Caco-2 (cell line): ENCODE results near the gene ZNF823. TPM values are rescaled to one million over a fixed set of nuclear protein-coding genes. Genes with fewer than 3 reads are reported as not detected.

Experiments used
- BruUV-seq: library from RNA; stranded (reverse); fragments of 400-500 nt; replicated peaks from 2 replicates; lab custom pipeline; 2021; lab: Mats Ljungman, UMichigan
- CTCF ChIA-PET: fragments of 300-600 bp; sonication (Branson Sonifier 250); formaldehyde crosslinking; loops from one replicate; lab custom pipeline; 2022; ENCODE audit warnings: antibody characterized with exemption; lab: Charles Lee
- POLR2A ChIA-PET: fragments of 300-600 bp; sonication (Branson Sonifier 250); formaldehyde crosslinking; loops from one replicate; lab custom pipeline; 2022; ENCODE audit warnings: antibody characterized with exemption; lab: Charles Lee
- DNase-seq, 2 experiments: peaks; one replicate each; pipeline versions ENCODE4 v3.0.0 to v3.0.0-alpha.2; 2020 to 2022
- H3K27me3 ChIP-seq: replicated peaks from 2 replicates; pipeline ENCODE4 v1.6.0; 2011; ENCODE audit warnings: low read length; ENCODE audit not compliant: control insufficient read depth, insufficient read depth
- H3K36me3 ChIP-seq: 2 replicates; pipeline ENCODE4 v1.5.1; 2011; ENCODE audit warnings: low read length; ENCODE audit not compliant: control insufficient read depth, insufficient read depth
- H3K4me1 ChIP-seq: fragments of 250-450 bp; sonication (Bioruptor Pico); 2 replicates; pipeline ENCODE4 v1.5.1; 2020; ENCODE audit warnings: mild to moderate bottlenecking
- H3K4me3 ChIP-seq: 2 replicates; pipeline ENCODE4 v1.5.1; 2011; ENCODE audit warnings: low read depth, mild to moderate bottlenecking, control low read depth, low read length
- H3K9me3 ChIP-seq: fragments of 250-450 bp; sonication (Bioruptor Pico); 2 replicates; pipeline ENCODE4 v1.5.1; 2020; ENCODE audit warnings: mild to moderate bottlenecking, moderate library complexity
- H3K27ac Mint-ChIP-seq: one replicate; pipeline ENCODE4 v1.8.0; 2022; ENCODE audit warnings: mixed read lengths; ENCODE audit not compliant: unreplicated experiment
- H3K27me3 Mint-ChIP-seq: one replicate; pipeline ENCODE4 v1.8.0; 2022; ENCODE audit warnings: mixed read lengths; ENCODE audit not compliant: insufficient read depth, unreplicated experiment
- H3K36me3 Mint-ChIP-seq: one replicate; pipeline ENCODE4 v1.8.0; 2022; ENCODE audit warnings: mild to moderate bottlenecking, mixed read lengths; ENCODE audit not compliant: insufficient read depth, unreplicated experiment
- H3K4me1 Mint-ChIP-seq: one replicate; pipeline ENCODE4 v1.8.0; 2022; ENCODE audit warnings: low read depth, mixed read lengths; ENCODE audit not compliant: unreplicated experiment
- H3K4me3 Mint-ChIP-seq: one replicate; pipeline ENCODE4 v1.8.0; 2022; ENCODE audit warnings: mild to moderate bottlenecking, moderate library complexity, mixed read lengths; ENCODE audit not compliant: unreplicated experiment
- H3K9me3 Mint-ChIP-seq: one replicate; pipeline ENCODE4 v1.8.0; 2022; ENCODE audit warnings: mixed read lengths; ENCODE audit not compliant: unreplicated experiment
- CTCF ChIP-seq, 2 experiments: fragments of 200-600 bp in 1 of 2; IDR thresholded peaks; 1 replicate in 1 of 2; 2 replicates in 1 of 2; pipeline versions ENCODE4 v1.5.1 to v1.8.0; 2011 to 2022; ENCODE audit warnings: antibody characterized with exemption in 1 of 2, control low read depth in 1 of 2, inconsistent platforms in 1 of 2, low read depth in 1 of 2, low read length in 1 of 2, mild to moderate bottlenecking in 1 of 2, moderate library complexity in 1 of 2; ENCODE audit not compliant: insufficient read depth in 1 of 2, severe bottlenecking in 1 of 2, unreplicated experiment in 1 of 2
- intact Hi-C: fragments of 100-400 bp; cut with micrococcal nuclease; formaldehyde crosslinking; loops from one replicate; pipeline ENCODE4 v1.10.0; 2022; ENCODE audit not compliant: unreplicated experiment
- total RNA-seq: library from RNA; stranded (reverse); gene quantifications from 2 replicates; pipeline ENCODE4 v1.2.3, GENCODE V29; 2022

ZNF823 gene
- total RNA-seq, 1 experiment from 2014 or later, result 12.1 TPM

DNA sequence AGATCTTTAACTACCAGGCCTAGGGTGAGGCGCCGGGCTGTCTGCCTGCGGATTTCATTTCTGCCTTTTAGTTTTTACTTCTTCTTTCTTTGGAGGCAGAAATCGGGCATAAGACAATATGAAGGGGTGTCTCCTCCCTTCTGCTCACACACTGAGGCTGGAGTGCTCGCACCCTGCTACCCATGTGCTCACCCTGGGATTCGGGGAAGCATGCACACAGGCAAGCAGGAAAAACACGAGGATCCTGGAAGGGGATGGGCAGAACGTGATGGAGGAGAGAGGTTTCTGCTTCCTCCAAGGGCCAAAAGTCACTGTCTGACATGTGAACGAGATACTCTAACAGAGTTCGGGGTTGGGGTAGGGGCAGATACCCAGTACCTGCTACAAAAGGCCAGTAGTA lies 28.4 kb downstream of the ZNF823 start:
- Mint-ChIP-seq H3K27me3 (no peaks in the 10 kb centered on the region), H3K9me3 (peaks cover 9% of the 10 kb centered on the region), H3K4me1 (no peaks in the 10 kb centered on the region), H3K4me3 (no peak overlapping the region), H3K36me3 (no peaks in the 10 kb centered on the region), H3K27ac (no peak overlapping the region)
- Histone ChIP-seq H3K36me3 (no peaks in the 10 kb centered on the region), H3K4me1 (no peaks in the 10 kb centered on the region), H3K27me3 (no peaks in the 10 kb centered on the region), H3K9me3 (no peaks in the 10 kb centered on the region), H3K4me3 (no peak overlapping the region)
- no peak for TF ChIP-seq CTCF (IDR thresholded peaks at IDR 0.05; ENCODE audit: insufficient read depth in 1 of 2, low read depth in 1 of 2, low read length in 1 of 2, severe bottlenecking in 1 of 2, unreplicated experiment in 1 of 2)
- no peak for DNase-seq
- no TSS peak for BruUV-seq
- intact Hi-C loops, result no loop called here
- ChIA-PET POLR2A (no interaction called here), CTCF (no interaction called here)

- H3K9me3 ChIP-seq, result no peaks in the 10 kb centered on the region
- TF ChIP-seq CTCF (IDR thresholded peaks at IDR 0.05; ENCODE audit: insufficient read depth in 1 of 2, low read depth in 1 of 2, low read length in 1 of 2, severe bottlenecking in 1 of 2, unreplicated experiment in 1 of 2), result no peak
- CTCF ChIA-PET, result interaction anchor here (1.0 kb wide), 1 partner anchor 8 kb away, joined by 4 read pairs; no protein-coding TSS in a partner anchor
- no peak for DNase-seq
- POLR2A ChIA-PET, result no interaction called here
- Mint-ChIP-seq H3K36me3 (no peaks in the 10 kb centered on the region), H3K4me3 (no peak overlapping the region), H3K27me3 (no peaks in the 10 kb centered on the region), H3K4me1 (no peaks in the 10 kb centered on the region), H3K9me3 (peaks cover 9% of the 10 kb centered on the region), H3K27ac (no peak overlapping the region)
- H3K36me3 ChIP-seq, result no peaks in the 10 kb centered on the region
- no peaks in the 10 kb centered on the region for H3K27me3 ChIP-seq
- H3K4me1 ChIP-seq, result no peaks in the 10 kb centered on the region
- no TSS peak for BruUV-seq
- no peak overlapping the region for H3K4me3 ChIP-seq
- intact Hi-C loops, result no loop called here
Observed at GRCh38 chr19:11708457-11708856, 30.3 kb downstream of the ZNF823 start.

DNA sequence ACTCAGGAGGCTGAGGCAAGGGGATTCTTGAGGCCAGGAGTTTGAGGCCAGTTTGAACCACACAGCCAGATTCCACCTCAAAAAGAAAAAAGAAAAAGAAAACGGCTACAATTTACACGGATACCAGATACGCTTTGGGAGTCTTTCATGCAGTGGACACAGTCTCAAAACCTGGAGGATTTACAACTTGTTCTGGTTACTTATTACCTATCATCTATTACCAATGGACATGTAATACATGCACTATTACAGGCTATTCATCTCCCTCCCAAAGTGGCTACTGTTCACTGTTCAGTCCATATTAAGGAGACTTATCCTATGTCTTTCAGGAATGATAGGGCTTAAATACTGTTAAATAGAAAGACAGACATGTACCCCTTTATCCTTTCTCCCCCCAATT lies 33.3 kb downstream of the ZNF823 start:
- H3K4me3 ChIP-seq, result no peak overlapping the region
- ChIA-PET CTCF (no interaction called here), POLR2A (no interaction called here)
- no peaks in the 10 kb centered on the region for H3K27me3 ChIP-seq
- H3K9me3 ChIP-seq, result no peaks in the 10 kb centered on the region
- intact Hi-C loops, result no loop called here
- TF ChIP-seq CTCF (IDR thresholded peaks at IDR 0.05; ENCODE audit: insufficient read depth in 1 of 2, low read depth in 1 of 2, low read length in 1 of 2, severe bottlenecking in 1 of 2, unreplicated experiment in 1 of 2), result no peak
- no peaks in the 10 kb centered on the region for H3K36me3 ChIP-seq
- no peaks in the 10 kb centered on the region for H3K4me1 Mint-ChIP-seq
- no peak overlapping the region for H3K27ac Mint-ChIP-seq
- BruUV-seq, result no TSS peak
- DNase-seq, result no peak
- H3K27me3 Mint-ChIP-seq, result no peaks in the 10 kb centered on the region
- H3K9me3 Mint-ChIP-seq, result peaks cover 9% of the 10 kb centered on the region
- H3K4me1 ChIP-seq, result no peaks in the 10 kb centered on the region
- no peak overlapping the region for H3K4me3 Mint-ChIP-seq
- no peaks in the 10 kb centered on the region for H3K36me3 Mint-ChIP-seq
